Hypothalamus (tissue), 51 donors: Measurements from ENCODE around the gene MMP14.
"Not testable (repeated sequence)": the region's sequence is repeated elsewhere in the genome, so short reads cannot be mapped to it uniquely, and the experiment has no call there.

Experiments
- DNase-seq, 51 donors: peaks; one replicate each; lab custom pipeline; 2025; lab: John Stamatoyannopoulos, UW

Gene MMP14

GRCh38 chr14:22854296-22854695 lies 17.9 kb downstream of the MMP14 start:
- not testable (repeated sequence) for DNase-seq

GRCh38 chr14:22854963-22855724 lies 18.8 kb downstream of the MMP14 start:
- no peak for DNase-seq

- DNase-seq: no peak
Measured at GRCh38 chr14:22856428-22856827, 20.0 kb downstream of the MMP14 start.

GRCh38 chr14:22860377-22860776 lies 24.0 kb downstream of the MMP14 start:
- DNase-seq: not testable (repeated sequence)

- DNase-seq: no peak
Measured at GRCh38 chr14:22861651-22862050, 25.3 kb downstream of the MMP14 start.

- DNase-seq: no peak
Measured at GRCh38 chr14:22864979-22865378, 28.6 kb downstream of the MMP14 start.

- no peak for DNase-seq
Measured at GRCh38 chr14:22865424-22866405, 29.3 kb downstream of the MMP14 start.

- DNase-seq: no peak
Measured at GRCh38 chr14:22866874-22867273, 30.5 kb downstream of the MMP14 start.

- DNase-seq: no peak
Measured at GRCh38 chr14:22870811-22871223, 34.4 kb downstream of the MMP14 start.

GRCh38 chr14:22871224-22872032 lies 35.0 kb downstream of the MMP14 start, which contains the start of gene LRP10:
Gene LRP10, plus strand, starts transcription at chr14:22871740. Its CDS starts 564 bp downstream, at chr14:22872304.
- DNase-seq: peak; percentile 33 to 95 (median 84)

GRCh38 chr14:22872033-22872832 lies 35.8 kb downstream of the MMP14 start:
- DNase-seq: peak in 44 of 51 donors; percentile 23 to 84 (median 58)

- DNase-seq: no peak
Measured at GRCh38 chr14:22872833-22873520, 36.6 kb downstream of the MMP14 start.

- no peak for DNase-seq
Measured at GRCh38 chr14:22875003-22875747, 38.8 kb downstream of the MMP14 start.

GRCh38 chr14:22875748-22876319 lies 39.4 kb downstream of the MMP14 start:
- DNase-seq: no peak

- no peak for DNase-seq
Measured at GRCh38 chr14:22877000-22877501, 40.7 kb downstream of the MMP14 start.

- no peak for DNase-seq
Measured at GRCh38 chr14:22878271-22879246, 42.2 kb downstream of the MMP14 start.

- no peak for DNase-seq
Measured at GRCh38 chr14:22882064-22882463, 45.7 kb downstream of the MMP14 start.
